ENCODE results near the gene CCDC102A. TPM values are rescaled to one million over a fixed set of nuclear protein-coding genes. Genes with fewer than 3 reads are reported as not detected.

Gene CCDC102A
- total RNA-seq, 1 donor from 2014 or later, result 0.82 TPM

- no peak for DNase-seq (ENCODE audit: low spot score in 2 of 2)
Observed at GRCh38 chr16:57480754-57481230, 55.6 kb downstream of the CCDC102A start.

DNA sequence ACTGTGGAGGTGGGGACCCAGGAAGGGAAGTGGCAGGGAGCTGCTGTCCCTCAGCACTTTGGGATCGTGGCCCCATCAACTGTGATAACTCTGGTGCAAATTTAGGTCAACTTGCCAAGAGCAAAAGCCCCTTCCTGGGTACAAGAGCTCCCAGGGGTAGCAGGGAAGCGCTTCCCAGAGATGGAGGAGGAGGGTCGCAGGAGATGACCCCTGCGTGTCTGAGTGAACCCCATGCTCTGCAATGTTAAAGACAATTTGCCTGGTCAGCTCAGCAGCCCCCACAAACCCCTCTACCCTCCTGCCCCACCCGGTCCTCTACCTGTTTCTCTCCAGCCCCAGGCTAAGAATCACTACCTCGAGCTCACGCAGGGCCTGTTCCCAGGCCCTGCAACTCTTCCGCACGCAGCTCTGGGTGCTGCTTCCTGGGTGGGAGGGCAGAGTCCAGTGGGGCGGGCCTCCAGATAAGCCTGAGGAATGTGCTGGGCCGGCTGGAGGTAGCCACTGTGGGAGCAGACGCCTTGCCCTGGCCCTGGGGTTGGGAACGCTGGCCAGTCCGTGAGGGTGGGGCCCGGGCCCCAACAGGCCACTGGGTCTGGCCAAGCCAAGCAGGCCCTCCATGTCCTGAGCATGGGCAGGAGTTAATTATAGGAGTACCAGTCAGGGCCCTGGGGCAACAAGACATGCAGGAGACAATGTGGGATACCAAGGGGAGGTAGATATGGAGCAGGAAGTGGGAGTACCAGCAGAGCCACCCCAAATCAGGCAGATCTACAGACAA, 56.2 kb downstream of the CCDC102A start:
- FAIRE-seq (no peak), DNase-seq (ENCODE audit: low spot score in 2 of 2) (no peak)

More at GRCh38 chr16:57480754-57481230, 55.6 kb downstream of the CCDC102A start:
- FAIRE-seq, result no peak

GRCh38 chr16:57479205-57479975, 57.0 kb downstream of the CCDC102A start:
- no peak for FAIRE-seq

DNA sequence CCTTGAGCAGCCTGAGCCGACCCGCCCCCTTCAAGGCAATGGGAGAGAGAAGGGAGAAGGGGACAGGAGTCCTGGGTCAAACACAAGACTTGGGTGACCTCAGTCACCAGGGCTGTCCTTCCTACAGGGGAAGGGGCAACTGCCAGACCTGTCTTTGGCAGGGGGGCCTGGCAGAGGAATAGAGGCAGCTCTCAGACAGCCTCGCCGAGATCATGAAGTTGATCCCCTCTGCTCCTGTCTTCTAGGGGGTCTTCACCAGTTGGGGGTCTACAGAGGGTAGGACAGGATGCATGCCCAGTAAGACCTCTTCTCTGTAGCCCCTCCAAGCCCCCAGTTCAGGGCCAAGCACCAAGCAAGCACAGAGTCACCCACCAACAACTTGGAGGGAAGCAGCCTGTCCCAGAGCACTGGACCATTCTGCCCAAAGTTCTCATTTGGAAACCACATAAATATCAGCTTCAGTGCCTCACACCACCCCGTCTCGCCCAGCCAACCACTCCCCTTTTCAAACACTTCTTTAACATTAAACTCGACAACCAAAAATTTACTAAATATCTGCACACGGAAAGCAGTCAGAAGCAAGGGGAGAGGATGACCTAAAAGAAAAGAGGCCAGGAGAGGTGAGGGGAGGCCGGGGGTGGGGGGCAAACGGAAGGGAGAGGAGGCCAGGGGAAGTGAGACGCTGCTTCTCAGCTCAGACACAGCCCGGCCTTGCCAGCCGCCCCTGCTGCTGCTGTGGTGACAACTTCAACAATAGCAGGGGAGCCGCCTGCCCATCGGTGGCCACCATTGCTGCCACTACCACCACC, 57.8 kb downstream of the CCDC102A start:
- no peak for DNase-seq (ENCODE audit: low spot score in 2 of 2)
- FAIRE-seq, result no peak

More at GRCh38 chr16:57479205-57479975, 57.0 kb downstream of the CCDC102A start:
- DNase-seq (ENCODE audit: low spot score in 2 of 2), result peak; percentile 57 to 75

GRCh38 chr16:57477531-57478202, 58.7 kb downstream of the CCDC102A start:
- FAIRE-seq, result no peak
- no peak for DNase-seq (ENCODE audit: low spot score in 2 of 2)

DNA sequence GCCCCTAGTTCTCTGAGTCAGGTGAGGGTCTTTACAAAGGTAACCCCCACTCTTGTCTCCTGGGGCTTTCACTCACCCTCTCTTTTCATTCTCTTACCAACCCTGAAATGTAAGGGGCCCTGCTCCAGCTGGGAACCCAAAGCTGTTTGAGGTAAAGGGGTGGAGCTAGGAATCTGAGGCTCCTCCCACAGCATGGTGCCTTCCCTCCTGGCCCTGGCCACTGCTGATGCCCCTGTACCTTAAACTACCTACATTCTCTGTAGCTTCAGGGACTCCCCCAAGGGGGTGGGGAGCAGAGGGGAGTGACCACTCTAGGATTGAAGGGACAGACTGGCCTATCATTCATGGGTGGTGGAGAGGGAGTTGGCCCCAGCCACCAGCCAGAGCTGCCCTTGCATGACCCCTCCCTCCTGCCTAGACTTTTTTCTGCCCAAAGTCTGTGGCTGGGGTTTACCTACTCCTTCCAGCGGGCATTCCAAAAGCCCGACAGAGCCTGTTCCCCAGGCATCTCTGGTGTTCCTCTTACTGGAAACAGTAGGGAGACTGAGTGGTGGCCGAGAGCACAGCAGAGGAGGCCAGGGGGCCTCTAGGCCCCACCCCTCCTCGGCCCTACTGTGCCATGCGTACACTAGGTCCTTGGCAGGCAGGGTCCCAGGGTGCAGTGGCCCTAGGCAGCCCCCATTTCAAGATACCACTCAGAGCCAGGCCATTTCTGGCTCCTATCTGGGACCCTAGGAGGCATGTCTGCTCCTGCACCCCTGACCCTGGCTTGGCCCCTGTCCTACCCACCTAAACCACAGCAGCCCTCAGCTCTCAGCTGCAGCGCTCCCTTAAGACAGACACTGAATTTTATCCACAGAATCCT, 59.6 kb downstream of the CCDC102A start:
- FAIRE-seq, result no peak
- no peak for DNase-seq (ENCODE audit: low spot score in 2 of 2)

DNA sequence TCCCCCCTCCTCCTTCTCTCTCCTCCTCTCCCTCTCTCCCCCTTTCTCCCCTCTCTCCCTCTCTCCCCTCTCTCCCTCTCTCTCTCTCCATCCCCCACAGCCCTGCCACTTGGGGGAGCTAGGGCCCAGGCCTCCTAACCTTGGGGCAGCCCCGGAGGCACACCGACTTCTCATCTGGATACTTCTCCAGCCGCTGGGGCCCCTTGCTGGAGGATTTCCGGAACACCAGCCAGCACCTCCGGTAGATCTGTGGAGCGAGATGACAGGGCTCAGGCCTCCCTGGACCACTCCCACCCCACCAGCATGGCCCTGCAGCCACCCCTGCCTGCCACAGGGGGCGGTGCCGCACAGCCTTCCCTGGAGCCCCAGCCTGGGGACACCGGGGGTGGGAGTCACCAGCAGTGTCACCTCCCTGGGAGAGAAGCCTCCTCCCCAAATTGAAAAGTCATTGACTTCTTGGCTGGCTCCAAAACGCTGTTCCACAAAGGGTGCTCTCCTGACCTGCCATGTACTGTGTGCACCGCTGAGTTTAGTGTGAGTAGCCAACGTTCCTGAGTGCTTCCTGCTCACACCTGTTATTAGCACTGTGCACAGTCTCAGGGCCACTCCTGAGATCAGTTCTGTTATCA, 60.5 kb downstream of the CCDC102A start:
- FAIRE-seq, result no peak
- DNase-seq (ENCODE audit: low spot score in 2 of 2), result no peak

- DNase-seq (ENCODE audit: low spot score in 2 of 2) (no peak), FAIRE-seq (no peak)
Observed at GRCh38 chr16:57474671-57475661, 61.4 kb downstream of the CCDC102A start.

GRCh38 chr16:57473906-57474305, 62.5 kb downstream of the CCDC102A start:
- FAIRE-seq (no peak), DNase-seq (ENCODE audit: low spot score in 2 of 2) (no peak)

- no peak for DNase-seq (ENCODE audit: low spot score in 2 of 2)
- FAIRE-seq, result no peak
Observed at GRCh38 chr16:57473176-57473840, 63.1 kb downstream of the CCDC102A start.

GRCh38 chr16:57472665-57473060, 63.7 kb downstream of the CCDC102A start:
- DNase-seq (ENCODE audit: low spot score in 2 of 2), result no peak
- FAIRE-seq, result no peak

DNA sequence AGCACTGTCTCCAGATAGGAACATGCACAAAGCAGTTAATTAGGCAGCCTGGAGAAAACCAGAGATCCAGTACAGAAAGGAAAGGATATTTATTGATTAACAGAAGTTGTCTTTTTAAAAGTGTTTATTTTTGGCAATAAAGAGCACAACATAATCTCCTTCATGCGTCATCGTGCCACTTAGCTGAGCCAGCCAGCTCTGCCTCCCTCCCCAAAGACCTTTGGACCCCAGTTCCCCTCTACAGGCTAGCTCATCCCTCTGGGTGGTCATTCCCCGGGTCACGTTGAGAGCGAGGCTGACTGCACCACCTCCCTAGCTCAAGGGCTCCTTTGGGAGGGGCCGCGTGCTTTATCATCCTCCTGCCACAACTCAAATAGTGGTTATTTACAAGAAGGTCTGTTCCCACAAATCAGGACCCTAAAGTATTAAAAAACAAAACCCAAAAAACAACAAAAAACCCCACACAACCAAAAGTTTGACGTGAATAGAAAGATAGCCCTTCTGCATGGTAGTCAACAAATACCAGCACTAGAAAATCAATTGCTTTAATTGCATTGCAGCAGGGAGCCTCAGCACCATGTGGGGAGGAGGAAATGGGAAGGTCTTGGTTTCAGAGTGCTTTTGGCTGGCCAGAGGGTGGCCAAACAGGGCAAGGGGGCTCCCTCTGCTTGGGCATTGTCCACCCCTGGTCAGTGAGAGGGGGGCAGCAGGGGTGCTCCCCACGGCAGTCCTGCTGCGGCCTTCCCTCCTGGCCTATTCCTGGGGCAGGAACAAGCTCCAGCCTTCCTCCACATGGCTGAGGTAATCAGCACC, 64.3 kb downstream of the CCDC102A start:
- FAIRE-seq (no peak), DNase-seq (ENCODE audit: low spot score in 2 of 2) (no peak)

DNA sequence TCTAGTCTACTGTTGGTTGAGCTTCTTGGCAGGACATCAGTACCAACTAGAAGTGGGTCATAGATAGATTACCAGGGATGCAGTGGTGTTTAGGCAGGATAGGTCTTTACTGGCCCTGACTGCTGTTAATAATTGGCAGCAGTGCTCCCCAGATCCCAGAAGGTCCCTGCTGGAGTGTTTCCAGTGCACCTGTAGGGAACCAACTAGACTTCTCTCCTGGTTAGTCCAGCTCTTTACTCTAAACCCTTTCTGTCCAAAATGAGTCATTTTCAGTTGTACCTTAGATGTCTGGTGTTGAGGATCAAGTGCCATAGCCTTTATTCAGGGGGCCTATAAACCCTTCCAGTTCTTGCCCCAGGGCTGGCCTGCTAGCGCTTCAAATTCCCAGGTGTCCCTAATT, 65.2 kb downstream of the CCDC102A start:
- FAIRE-seq (no peak), DNase-seq (ENCODE audit: low spot score in 2 of 2) (no peak)

DNA sequence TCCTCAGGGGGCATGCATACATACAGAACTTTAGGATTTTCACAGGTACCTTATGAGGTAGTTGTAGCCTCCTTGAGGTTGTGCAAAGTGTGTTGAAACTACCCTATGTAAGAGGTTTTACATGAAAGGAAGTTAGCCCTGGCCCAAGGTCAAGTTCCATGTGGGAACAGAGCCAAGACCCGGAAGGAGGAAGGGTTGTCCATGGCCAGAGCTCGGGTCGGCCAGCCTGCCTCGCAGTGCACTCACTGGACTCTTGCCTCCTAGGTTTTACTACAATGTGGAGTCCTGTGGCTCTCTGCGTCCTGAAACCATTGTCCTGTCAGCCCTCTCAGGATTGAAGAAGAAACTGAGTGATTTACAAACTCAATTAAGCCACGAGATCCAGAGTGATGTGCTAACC, 65.7 kb downstream of the CCDC102A start:
- DNase-seq (ENCODE audit: low spot score in 2 of 2) (no peak), FAIRE-seq (no peak)

DNA sequence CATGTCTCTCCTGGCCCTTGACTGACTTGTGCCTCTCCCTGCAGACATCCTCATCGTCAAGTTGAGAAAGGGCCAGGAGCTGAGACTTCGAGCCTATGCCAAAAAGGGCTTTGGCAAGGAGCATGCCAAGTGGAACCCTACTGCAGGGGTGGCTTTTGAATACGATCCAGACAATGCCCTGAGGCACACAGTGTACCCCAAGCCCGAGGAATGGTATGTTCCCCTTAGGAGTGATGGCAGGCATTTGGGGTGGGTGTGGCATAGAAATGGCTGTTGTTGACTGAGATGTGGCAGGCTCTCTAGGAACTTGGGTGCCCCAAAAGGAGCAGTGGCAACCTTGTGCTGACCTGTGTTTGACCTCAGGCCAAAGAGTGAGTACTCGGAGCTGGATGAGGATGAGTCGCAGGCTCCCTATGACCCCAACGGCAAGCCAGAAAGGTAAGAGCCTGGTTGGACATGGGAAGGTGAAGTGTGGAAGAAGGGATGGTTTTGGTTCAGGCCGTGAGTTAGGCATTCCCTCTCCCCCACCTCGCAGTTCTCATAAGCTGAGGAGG, 66.4 kb downstream of the CCDC102A start:
- FAIRE-seq (no peak), DNase-seq (ENCODE audit: low spot score in 2 of 2) (no peak)

- DNase-seq (ENCODE audit: low spot score in 2 of 2) (no peak), FAIRE-seq (no peak)
Observed at GRCh38 chr16:57469046-57469445, 67.3 kb downstream of the CCDC102A start.

Measured in frontal cortex (tissue), 4 donors.